ENCODE data around the gene SUZ12.

- no peak for TF ChIP-seq ZNF768 (tag by site-specific recombination; IDR thresholded peaks at IDR 0.05)
- TF ChIP-seq GLI4 (tag by site-specific recombination; IDR thresholded peaks at IDR 0.05), result no peak
- TF ChIP-seq ZNF274 (IDR thresholded peaks at IDR 0.05; ENCODE audit: low read length), result no peak
- no peak for TF ChIP-seq ZNF274 (tag by site-specific recombination; IDR thresholded peaks at IDR 0.05; ENCODE audit: borderline replicate concordance)
- TF ChIP-seq ATF2 (tag by site-specific recombination; IDR thresholded peaks at IDR 0.05; ENCODE audit: low read depth), result no peak
- no peak for TF ChIP-seq PBX3 (CRISPR knock-in tag; IDR thresholded peaks at IDR 0.05)
- no peak for TF ChIP-seq CTCF (tag by site-specific recombination; IDR thresholded peaks at IDR 0.05)
- TF ChIP-seq TSHZ1 (tag by site-specific recombination; IDR thresholded peaks at IDR 0.05; ENCODE audit: borderline replicate concordance), result no peak
- no peak for TF ChIP-seq YY1 (tag by site-specific recombination; IDR thresholded peaks at IDR 0.05)
- no peak for TF ChIP-seq ZNF10 (tag by site-specific recombination; IDR thresholded peaks at IDR 0.05)
- no peak for TF ChIP-seq ZNF704 (tag by site-specific recombination; IDR thresholded peaks at IDR 0.05)
- no peak for TF ChIP-seq ZNF518A (tag by site-specific recombination; conservative IDR thresholded peaks at IDR 0.05; ENCODE audit: low read depth)
These were observed 35.9 kb upstream of the SUZ12 start for GRCh38 chr17:31900877-31901276.
